ENCODE measurements around the gene RNU6-8.

RNU6-8 gene

GRCh38 chr14:32166029-32166428 is 37.0 kb downstream of the RNU6-8 start:
- TF ChIP-seq MAX (IDR thresholded peaks at IDR 0.05; ENCODE audit: low read depth, low read length) = no peak
- no peak for TF ChIP-seq POLR2A (IDR thresholded peaks at IDR 0.05; ENCODE audit: extremely low read depth, insufficient read length)
- no peak for TF ChIP-seq CTCF (IDR thresholded peaks at IDR 0.05; ENCODE audit: low read depth, low read length)
- TF ChIP-seq MYC (IDR thresholded peaks at IDR 0.05; ENCODE audit: low read depth, low read length) = no peak
- no peak overlapping the region for H3K4me3 ChIP-seq (ENCODE audit: low read depth, low read length)
- no peak for DNase-seq (ENCODE audit: low read depth)
